ENCODE measurements around the gene OR10AD1. TPM values are rescaled to one million over a fixed set of nuclear protein-coding genes. Genes with fewer than 3 reads are reported as not detected.

OR10AD1 gene
- total RNA-seq, 1 donor from 2014 or later = not detected

- DNase-seq (ENCODE audit: extremely low spot score, unreplicated experiment) = no peak
- H3K9me3 Mint-ChIP-seq (ENCODE audit: unreplicated experiment) = no peaks in the 10 kb centered on the region
- no peak for TF ChIP-seq CTCF (IDR thresholded peaks at IDR 0.05)
- H3K4me1 Mint-ChIP-seq (ENCODE audit: unreplicated experiment) = peaks cover 19% of the 10 kb centered on the region
- H3K27ac Mint-ChIP-seq (ENCODE audit: unreplicated experiment) = no peak overlapping the region
- peaks cover 74% of the 10 kb centered on the region for H3K27me3 Mint-ChIP-seq (ENCODE audit: unreplicated experiment)
- no peaks in the 10 kb centered on the region for H3K36me3 Mint-ChIP-seq (ENCODE audit: unreplicated experiment)
- H3K4me3 Mint-ChIP-seq (ENCODE audit: unreplicated experiment) = no peak overlapping the region
Observed at GRCh38 chr12:48180424-48180823, 22.7 kb downstream of the OR10AD1 start.

- H3K27ac Mint-ChIP-seq (ENCODE audit: unreplicated experiment) = no peak overlapping the region
- H3K27me3 Mint-ChIP-seq (ENCODE audit: unreplicated experiment) = peaks cover 64% of the 10 kb centered on the region
- peaks cover 20% of the 10 kb centered on the region for H3K4me1 Mint-ChIP-seq (ENCODE audit: unreplicated experiment)
- no peak overlapping the region for H3K4me3 Mint-ChIP-seq (ENCODE audit: unreplicated experiment)
- no peaks in the 10 kb centered on the region for H3K36me3 Mint-ChIP-seq (ENCODE audit: unreplicated experiment)
- no peak for TF ChIP-seq CTCF (IDR thresholded peaks at IDR 0.05)
- no peaks in the 10 kb centered on the region for H3K9me3 Mint-ChIP-seq (ENCODE audit: unreplicated experiment)
- DNase-seq (ENCODE audit: extremely low spot score, unreplicated experiment) = no peak
Observed at GRCh38 chr12:48179466-48179865, 23.6 kb downstream of the OR10AD1 start.

GRCh38 chr12:48177982-48178381, 25.1 kb downstream of the OR10AD1 start:
- H3K27ac Mint-ChIP-seq (ENCODE audit: unreplicated experiment) = no peak overlapping the region
- peaks cover 16% of the 10 kb centered on the region for H3K4me1 Mint-ChIP-seq (ENCODE audit: unreplicated experiment)

GRCh38 chr12:48176417-48176751, 26.7 kb downstream of the OR10AD1 start:
- H3K9me3 Mint-ChIP-seq (ENCODE audit: unreplicated experiment) = no peaks in the 10 kb centered on the region
- H3K4me3 Mint-ChIP-seq (ENCODE audit: unreplicated experiment) = no peak overlapping the region
- DNase-seq (ENCODE audit: extremely low spot score, unreplicated experiment) = no peak
- no peak overlapping the region for H3K27ac Mint-ChIP-seq (ENCODE audit: unreplicated experiment)
- TF ChIP-seq CTCF (IDR thresholded peaks at IDR 0.05) = no peak
- no peaks in the 10 kb centered on the region for H3K36me3 Mint-ChIP-seq (ENCODE audit: unreplicated experiment)
- H3K27me3 Mint-ChIP-seq (ENCODE audit: unreplicated experiment) = peaks cover 58% of the 10 kb centered on the region
- H3K4me1 Mint-ChIP-seq (ENCODE audit: unreplicated experiment) = peaks cover 9% of the 10 kb centered on the region

More at GRCh38 chr12:48177982-48178381, 25.1 kb downstream of the OR10AD1 start:
- no peak for TF ChIP-seq CTCF (IDR thresholded peaks at IDR 0.05)
- Mint-ChIP-seq H3K4me3 (ENCODE audit: unreplicated experiment) (no peak overlapping the region), H3K27me3 (ENCODE audit: unreplicated experiment) (peaks cover 62% of the 10 kb centered on the region), H3K9me3 (ENCODE audit: unreplicated experiment) (no peaks in the 10 kb centered on the region), H3K36me3 (ENCODE audit: unreplicated experiment) (no peaks in the 10 kb centered on the region)
- DNase-seq (ENCODE audit: extremely low spot score, unreplicated experiment) = no peak

- Mint-ChIP-seq H3K4me1 (ENCODE audit: unreplicated experiment) (peaks cover 9% of the 10 kb centered on the region), H3K27me3 (ENCODE audit: unreplicated experiment) (peaks cover 52% of the 10 kb centered on the region), H3K9me3 (ENCODE audit: unreplicated experiment) (no peaks in the 10 kb centered on the region), H3K4me3 (ENCODE audit: unreplicated experiment) (no peak overlapping the region), H3K36me3 (ENCODE audit: unreplicated experiment) (no peaks in the 10 kb centered on the region), H3K27ac (ENCODE audit: unreplicated experiment) (no peak overlapping the region)
- TF ChIP-seq CTCF (IDR thresholded peaks at IDR 0.05) = no peak
- no peak for DNase-seq (ENCODE audit: extremely low spot score, unreplicated experiment)
Observed at GRCh38 chr12:48175613-48176416, 27.3 kb downstream of the OR10AD1 start.

All from osteocyte (in vitro differentiated cells).